Muscle of leg (tissue), 11 donors: ENCODE data around the gene IBA57. TPM values are rescaled to one million over a fixed set of nuclear protein-coding genes. Genes with fewer than 3 reads are reported as not detected.

ENCODE experiments used
- DNase-seq: peaks from one replicate; pipeline ENCODE4 v3.0.0; 2013
- H3K27ac ChIP-seq: one replicate; pipeline ENCODE4 v1.5.1; 2013; ENCODE audit warnings: mild to moderate bottlenecking, low read length, control low read depth
- H3K27me3 ChIP-seq: one replicate; pipeline ENCODE4 v1.6.1; 2013; ENCODE audit warnings: low read length; ENCODE audit not compliant: control insufficient read depth, insufficient read depth
- H3K36me3 ChIP-seq: one replicate; pipeline ENCODE4 v1.6.1; 2013; ENCODE audit warnings: low read length; ENCODE audit not compliant: control insufficient read depth, insufficient read depth
- H3K4me1 ChIP-seq: one replicate; pipeline ENCODE4 v1.6.1; 2013; ENCODE audit warnings: low read length; ENCODE audit not compliant: control insufficient read depth, insufficient read depth
- H3K4me3 ChIP-seq: one replicate; pipeline ENCODE4 v1.5.1; 2013; ENCODE audit warnings: low read length, control low read depth
- H3K9me3 ChIP-seq: replicated peaks from 2 replicates; pipeline ENCODE4 v1.6.1; 2013; ENCODE audit warnings: low read depth, low read length; ENCODE audit not compliant: control insufficient read depth
- WGBS: methylation state at CpG from one replicate; pipeline ENCODE4 v1.1.5; 2013; ENCODE audit warnings: missing lambda C conversion rate; ENCODE audit not compliant: insufficient coverage; 5-methylcytosine and 5-hydroxymethylcytosine counted together
- polyA plus RNA-seq, 8 donors: library from polyadenylated mRNA; unstranded; fragments of 120-200 nt; gene quantifications; one replicate each; pipeline versions ENCODE4 v1.2.1 to v1.2.3, GENCODE V29; 2013; ENCODE audit warnings: inconsistent platforms in 1 of 8, low replicate concordance in 1 of 8; ENCODE audit not compliant: insufficient read length in 8 of 8, insufficient read depth in 1 of 8
- total RNA-seq: library from RNA; stranded (reverse); fragments of 120-200 nt; gene quantifications from one replicate; pipeline ENCODE4 v1.2.4, GENCODE V29; 2013

IBA57 gene
- total and polyA plus RNA-seq, 9 donors, result 3.2 to 5.6 (median 4.6) TPM

- Histone ChIP-seq H3K4me3 (no peak overlapping the region), H3K27me3 (no peaks in the 10 kb centered on the region), H3K9me3 (peaks cover 4% of the 10 kb centered on the region), H3K27ac (no peak overlapping the region), H3K4me1 (peaks cover 4% of the 10 kb centered on the region), H3K36me3 (peaks cover 2% of the 10 kb centered on the region)
- WGBS, result no CpG with 5 or more reads among the region's 5 CpGs
- no peak for DNase-seq
Observed at GRCh38 chr1:228190778-228191177, 25.2 kb downstream of the IBA57 start.

GRCh38 chr1:228194436-228194835 is 28.8 kb downstream of the IBA57 start:
- Histone ChIP-seq H3K4me1 (peaks cover 10% of the 10 kb centered on the region), H3K27me3 (no peaks in the 10 kb centered on the region), H3K36me3 (peaks cover 2% of the 10 kb centered on the region), H3K27ac (no peak overlapping the region), H3K4me3 (no peak overlapping the region), H3K9me3 (peaks cover 7% of the 10 kb centered on the region)
- WGBS, result 71% methylated on average over 1 of the region's 3 CpGs
- no peak for DNase-seq

- Histone ChIP-seq H3K27ac (no peak overlapping the region), H3K4me3 (no peak overlapping the region)
- WGBS, result 87% methylated on average over 5 of the region's 8 CpGs
Observed at GRCh38 chr1:228194921-228195812, 29.6 kb downstream of the IBA57 start.

GRCh38 chr1:228197555-228198147 is 32.0 kb downstream of the IBA57 start:
- WGBS, result 96% methylated on average over 3 of the region's 4 CpGs
- H3K4me1 ChIP-seq, result peaks cover 6% of the 10 kb centered on the region
- peaks cover 15% of the 10 kb centered on the region for H3K9me3 ChIP-seq
- peak; percentile 72 for DNase-seq
- H3K27ac ChIP-seq, result peak overlapping the region; percentile 91
- no peak overlapping the region for H3K4me3 ChIP-seq
- H3K36me3 ChIP-seq, result peaks cover 2% of the 10 kb centered on the region
- no peaks in the 10 kb centered on the region for H3K27me3 ChIP-seq

More at GRCh38 chr1:228194921-228195812, 29.6 kb downstream of the IBA57 start:
- peaks cover 14% of the 10 kb centered on the region for H3K9me3 ChIP-seq
- H3K36me3 ChIP-seq, result peaks cover 2% of the 10 kb centered on the region
- peaks cover 10% of the 10 kb centered on the region for H3K4me1 ChIP-seq
- DNase-seq, result no peak
- H3K27me3 ChIP-seq, result no peaks in the 10 kb centered on the region

DNA sequence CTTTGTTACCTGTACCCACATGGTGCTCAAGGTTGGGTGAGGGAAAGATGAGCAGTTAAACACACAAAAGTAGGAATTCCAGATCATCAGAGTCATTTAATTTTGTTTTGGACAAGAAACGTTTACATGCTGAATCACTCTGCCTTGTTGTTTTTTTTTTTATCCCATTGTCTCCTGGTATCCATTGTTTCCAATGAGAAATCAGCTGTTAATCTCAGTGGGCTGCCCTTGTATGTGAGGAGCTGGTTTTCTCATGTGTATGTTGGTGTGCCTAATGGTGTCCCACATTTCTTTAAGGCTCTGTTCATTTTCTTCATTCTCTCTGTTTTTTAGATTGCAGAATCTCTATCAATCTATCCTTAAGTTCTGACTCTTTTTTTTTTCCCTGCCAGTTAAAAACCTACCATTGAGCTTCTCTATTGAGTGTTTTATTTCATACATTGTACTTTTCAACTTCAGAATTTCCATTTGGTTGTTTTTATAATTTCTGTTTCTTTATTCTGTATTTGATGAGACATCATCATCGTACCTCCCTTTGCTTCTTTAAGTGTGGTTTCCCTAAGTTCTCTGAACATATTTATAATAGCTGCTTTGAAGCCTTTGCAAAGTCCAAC is 33.5 kb downstream of the IBA57 start:
- no CpG with 5 or more reads among the region's 2 CpGs for WGBS
- DNase-seq, result no peak
- Histone ChIP-seq H3K27me3 (no peaks in the 10 kb centered on the region), H3K36me3 (peaks cover 2% of the 10 kb centered on the region), H3K27ac (no peak overlapping the region), H3K4me1 (peaks cover 6% of the 10 kb centered on the region), H3K9me3 (peaks cover 15% of the 10 kb centered on the region), H3K4me3 (no peak overlapping the region)

DNA sequence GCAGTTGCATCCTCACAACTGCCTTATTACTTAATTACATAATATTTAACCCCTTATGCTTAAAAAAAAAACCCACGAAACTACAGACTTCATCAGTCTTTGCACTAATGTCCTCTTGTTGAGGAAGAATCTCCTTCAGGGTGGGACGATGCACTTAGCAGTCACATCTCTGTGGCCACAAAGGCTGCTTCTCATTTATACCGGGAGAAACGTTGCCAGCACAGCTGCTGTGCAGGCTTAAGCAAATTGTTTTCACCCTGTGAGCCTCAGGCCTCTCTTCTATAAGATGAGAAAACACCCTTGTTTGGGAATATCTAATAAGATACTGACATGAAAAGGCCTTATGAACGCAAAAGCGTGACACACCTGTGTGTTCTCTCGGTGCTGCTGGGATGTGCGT is 39.4 kb downstream of the IBA57 start:
- WGBS, result 8% methylated on average over 4 of the region's 8 CpGs
- H3K9me3 ChIP-seq, result peaks cover 3% of the 10 kb centered on the region
- H3K4me3 ChIP-seq, result no peak overlapping the region
- peaks cover 44% of the 10 kb centered on the region for H3K4me1 ChIP-seq
- peak overlapping the region; percentile 25 for H3K27ac ChIP-seq
- DNase-seq, result peak; percentile 78
- peaks cover 2% of the 10 kb centered on the region for H3K27me3 ChIP-seq
- H3K36me3 ChIP-seq, result peaks cover 4% of the 10 kb centered on the region

- Histone ChIP-seq H3K36me3 (peaks cover 4% of the 10 kb centered on the region), H3K4me1 (peaks cover 50% of the 10 kb centered on the region), H3K27ac (peak overlapping the region; percentile 75), H3K9me3 (no peaks in the 10 kb centered on the region), H3K27me3 (peaks cover 2% of the 10 kb centered on the region), H3K4me3 (no peak overlapping the region)
- 61% methylated on average over 6 of the region's 15 CpGs for WGBS
- DNase-seq, result no peak
Observed at GRCh38 chr1:228205526-228206436, 40.2 kb downstream of the IBA57 start.

DNA sequence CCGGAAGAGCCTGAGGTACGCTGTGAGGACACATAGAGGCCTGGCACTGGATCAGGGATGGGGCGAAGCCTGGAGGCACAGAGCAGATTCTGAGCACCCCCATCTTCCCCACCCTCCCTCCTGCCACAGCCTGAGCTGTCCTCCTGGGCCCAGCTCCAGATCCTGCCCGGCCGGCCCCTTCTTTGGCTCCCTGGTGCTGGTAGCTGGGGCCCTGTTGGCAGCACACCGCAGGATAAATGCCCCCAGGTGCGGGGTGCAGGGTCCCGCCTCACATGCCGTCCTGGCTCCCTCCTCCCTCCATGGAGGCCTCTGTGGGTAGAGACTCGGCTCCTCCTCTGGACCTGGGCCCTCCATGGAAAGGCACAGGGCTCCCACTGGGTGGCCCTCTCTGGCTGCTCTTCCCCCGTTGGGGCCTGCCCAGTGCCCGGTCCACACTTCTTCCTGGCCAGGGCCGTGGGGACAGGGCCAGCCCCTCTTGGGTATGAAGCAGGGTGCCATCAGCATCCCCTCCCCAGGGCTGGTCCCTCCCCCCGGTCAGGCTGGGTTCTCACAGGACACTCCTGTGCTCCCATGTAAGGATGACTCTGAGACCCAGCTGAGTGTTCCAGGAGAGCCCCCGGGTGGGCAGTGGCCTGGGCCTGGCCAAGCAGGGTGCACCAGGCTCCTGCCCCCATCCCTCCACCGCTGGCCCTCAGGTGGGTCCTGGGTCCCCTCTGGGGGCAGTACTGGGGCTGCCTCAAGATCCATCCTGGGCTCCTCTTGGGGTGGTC is 41.2 kb downstream of the IBA57 start:
- H3K9me3 ChIP-seq, result no peaks in the 10 kb centered on the region
- H3K4me3 ChIP-seq, result no peak overlapping the region
- DNase-seq, result no peak
- H3K4me1 ChIP-seq, result peaks cover 59% of the 10 kb centered on the region
- WGBS, result 65% methylated on average over 10 of the region's 16 CpGs
- peaks cover 4% of the 10 kb centered on the region for H3K36me3 ChIP-seq
- peaks cover 7% of the 10 kb centered on the region for H3K27me3 ChIP-seq
- H3K27ac ChIP-seq, result peak overlapping the region; percentile 75

DNA sequence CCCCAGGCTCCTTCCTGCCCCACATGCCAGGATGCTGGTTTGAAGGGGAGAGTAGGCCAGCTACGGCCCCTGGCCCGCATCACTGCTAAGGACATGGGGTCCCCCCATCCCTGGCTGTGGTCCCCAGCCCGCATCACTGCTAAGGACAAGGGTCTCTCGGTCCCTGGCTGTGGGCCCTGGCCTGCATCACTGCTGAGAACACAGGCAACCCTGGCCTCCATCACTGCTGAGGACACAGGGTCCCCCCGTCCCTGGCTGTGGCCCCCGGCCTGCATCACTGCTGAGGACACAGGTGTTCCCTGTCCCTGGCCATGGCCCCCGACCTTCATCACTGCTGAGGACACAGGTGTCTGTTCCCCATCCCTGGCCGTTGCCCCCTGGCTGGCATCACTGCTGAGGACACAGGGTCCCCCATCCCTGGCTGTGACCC is 41.8 kb downstream of the IBA57 start:
- H3K4me3 ChIP-seq, result no peak overlapping the region
- no peak for DNase-seq
- H3K4me1 ChIP-seq, result peaks cover 60% of the 10 kb centered on the region

More for the DNA sequence above, 41.8 kb downstream of the IBA57 start:
- Histone ChIP-seq H3K9me3 (no peaks in the 10 kb centered on the region), H3K27ac (peak overlapping the region; percentile 75), H3K27me3 (peaks cover 7% of the 10 kb centered on the region), H3K36me3 (peaks cover 4% of the 10 kb centered on the region)
- 89% methylated on average over 8 of the region's 8 CpGs for whole genome bisulfite sequencing
